ENCODE measurements around the gene LRRC43.

Gene LRRC43

DNA sequence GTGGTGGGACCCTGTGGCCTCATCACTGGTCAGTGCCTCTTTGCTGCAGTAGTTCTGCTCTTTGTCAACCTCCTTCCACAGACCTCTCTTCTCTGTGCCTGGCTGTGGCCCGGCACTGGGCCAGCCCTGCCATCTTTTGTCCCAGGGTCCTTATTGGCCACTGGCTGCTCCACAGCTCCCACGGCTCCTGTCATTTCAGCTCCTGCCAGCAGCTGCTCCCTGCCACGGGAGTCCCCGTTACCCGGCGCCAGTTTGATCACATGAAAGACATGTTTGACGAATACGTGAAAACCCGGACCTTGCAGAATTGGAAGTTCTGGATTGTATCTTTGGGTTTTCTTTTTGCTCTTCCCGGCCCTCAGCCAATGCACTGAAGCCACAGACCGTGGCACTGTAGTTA, 44.3 kb upstream of the LRRC43 start:
- no peak for DNase-seq (ENCODE audit: low read depth)
- no peak overlapping the region for H3K4me3 ChIP-seq (ENCODE audit: low read length)
- TF ChIP-seq, protein P1, sequence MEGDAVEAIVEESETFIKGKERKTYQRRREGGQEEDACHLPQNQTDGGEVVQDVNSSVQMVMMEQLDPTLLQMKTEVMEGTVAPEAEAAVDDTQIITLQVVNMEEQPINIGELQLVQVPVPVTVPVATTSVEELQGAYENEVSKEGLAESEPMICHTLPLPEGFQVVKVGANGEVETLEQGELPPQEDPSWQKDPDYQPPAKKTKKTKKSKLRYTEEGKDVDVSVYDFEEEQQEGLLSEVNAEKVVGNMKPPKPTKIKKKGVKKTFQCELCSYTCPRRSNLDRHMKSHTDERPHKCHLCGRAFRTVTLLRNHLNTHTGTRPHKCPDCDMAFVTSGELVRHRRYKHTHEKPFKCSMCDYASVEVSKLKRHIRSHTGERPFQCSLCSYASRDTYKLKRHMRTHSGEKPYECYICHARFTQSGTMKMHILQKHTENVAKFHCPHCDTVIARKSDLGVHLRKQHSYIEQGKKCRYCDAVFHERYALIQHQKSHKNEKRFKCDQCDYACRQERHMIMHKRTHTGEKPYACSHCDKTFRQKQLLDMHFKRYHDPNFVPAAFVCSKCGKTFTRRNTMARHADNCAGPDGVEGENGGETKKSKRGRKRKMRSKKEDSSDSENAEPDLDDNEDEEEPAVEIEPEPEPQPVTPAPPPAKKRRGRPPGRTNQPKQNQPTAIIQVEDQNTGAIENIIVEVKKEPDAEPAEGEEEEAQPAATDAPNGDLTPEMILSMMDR (conservative IDR thresholded peaks at IDR 0.05; ENCODE audit: low read length): no peak

DNA sequence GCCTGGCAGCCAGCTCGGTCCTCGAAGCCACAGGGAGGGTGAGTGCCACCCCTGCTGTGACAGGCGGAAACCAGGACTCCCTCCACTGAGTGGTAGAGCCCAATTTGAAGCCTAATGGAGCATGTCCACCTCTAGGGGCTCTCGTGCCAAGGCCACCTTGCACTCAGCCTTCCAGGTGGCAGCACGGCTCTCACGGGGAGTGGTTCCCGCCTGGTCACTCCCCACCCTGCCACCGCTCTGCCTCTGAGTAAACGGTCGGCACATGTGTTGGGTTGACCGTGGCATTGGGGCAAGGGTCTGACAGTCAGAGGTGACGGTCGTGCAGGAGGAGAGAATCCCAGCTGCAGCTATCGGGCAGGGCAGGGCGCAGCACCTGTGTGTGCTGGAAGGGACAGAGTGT, 43.7 kb upstream of the LRRC43 start:
- no peak overlapping the region for H3K4me3 ChIP-seq (ENCODE audit: low read length)
- DNase-seq (ENCODE audit: low read depth): no peak
- TF ChIP-seq, protein P1 (conservative IDR thresholded peaks at IDR 0.05; ENCODE audit: low read length): no peak

DNA sequence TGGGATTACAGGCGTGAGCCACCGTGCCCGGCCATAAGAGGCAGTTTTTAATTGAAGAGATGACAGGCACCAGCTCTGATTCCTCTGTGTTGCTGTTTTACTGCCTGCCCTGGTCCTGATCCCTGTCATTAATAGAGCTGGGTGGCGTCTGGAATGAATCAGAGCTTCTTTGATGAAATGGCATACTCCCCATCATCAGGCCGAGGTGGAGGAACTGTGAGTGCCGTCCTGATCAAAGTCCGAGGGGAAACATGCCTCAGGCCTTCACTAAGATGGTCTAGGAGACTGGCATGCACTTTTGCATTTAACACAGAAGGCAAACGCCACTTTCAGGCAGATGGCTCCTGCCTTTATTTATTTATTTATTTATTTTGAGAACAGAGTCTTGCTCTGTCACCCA, 43.0 kb upstream of the LRRC43 start:
- DNase-seq (ENCODE audit: low read depth): no peak
- no peak overlapping the region for H3K4me3 ChIP-seq (ENCODE audit: low read length)
- TF ChIP-seq, protein P1 (conservative IDR thresholded peaks at IDR 0.05; ENCODE audit: low read length): no peak

DNA sequence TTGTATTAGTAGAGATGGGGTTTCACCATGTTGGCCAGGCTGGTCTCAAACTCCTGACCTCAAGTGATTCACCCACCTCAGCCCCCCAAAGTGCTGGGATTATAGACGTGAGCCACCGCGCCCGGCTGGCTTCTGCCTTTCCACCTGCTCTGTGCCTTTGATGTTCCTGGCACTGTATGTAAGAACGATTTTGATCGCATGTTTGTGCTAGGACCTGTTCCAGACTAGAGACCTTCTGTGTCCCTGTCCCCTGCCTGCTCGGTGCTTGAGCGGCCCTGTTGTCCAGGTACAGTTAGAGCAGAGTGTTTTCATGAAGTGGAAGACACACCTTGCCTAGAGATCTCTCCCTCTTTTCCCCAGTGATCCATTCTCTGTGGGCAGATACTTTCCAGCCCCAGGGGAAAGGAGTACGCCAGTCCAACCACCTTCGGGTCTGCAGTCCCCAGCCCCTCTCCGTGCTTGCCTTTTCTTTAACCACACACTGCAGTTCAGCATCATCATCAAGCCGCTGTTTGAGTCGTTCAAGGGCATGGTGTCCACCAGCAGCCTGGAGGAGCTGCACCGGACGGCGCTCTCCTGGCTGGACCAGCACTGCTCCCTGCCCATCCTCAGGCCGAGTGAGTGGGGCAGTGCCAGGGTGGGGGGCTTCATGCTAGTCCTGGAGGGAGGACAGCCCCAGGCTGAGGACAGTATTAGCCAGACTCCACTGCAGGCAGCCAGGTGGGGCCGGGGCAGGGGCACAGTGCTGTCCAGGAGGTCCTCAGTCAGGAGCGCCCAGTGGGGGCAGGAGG, 42.3 kb upstream of the LRRC43 start:
- TF ChIP-seq, protein P1 (conservative IDR thresholded peaks at IDR 0.05; ENCODE audit: low read length): no peak
- H3K4me3 ChIP-seq (ENCODE audit: low read length): no peak overlapping the region
- DNase-seq (ENCODE audit: low read depth): no peak

DNA sequence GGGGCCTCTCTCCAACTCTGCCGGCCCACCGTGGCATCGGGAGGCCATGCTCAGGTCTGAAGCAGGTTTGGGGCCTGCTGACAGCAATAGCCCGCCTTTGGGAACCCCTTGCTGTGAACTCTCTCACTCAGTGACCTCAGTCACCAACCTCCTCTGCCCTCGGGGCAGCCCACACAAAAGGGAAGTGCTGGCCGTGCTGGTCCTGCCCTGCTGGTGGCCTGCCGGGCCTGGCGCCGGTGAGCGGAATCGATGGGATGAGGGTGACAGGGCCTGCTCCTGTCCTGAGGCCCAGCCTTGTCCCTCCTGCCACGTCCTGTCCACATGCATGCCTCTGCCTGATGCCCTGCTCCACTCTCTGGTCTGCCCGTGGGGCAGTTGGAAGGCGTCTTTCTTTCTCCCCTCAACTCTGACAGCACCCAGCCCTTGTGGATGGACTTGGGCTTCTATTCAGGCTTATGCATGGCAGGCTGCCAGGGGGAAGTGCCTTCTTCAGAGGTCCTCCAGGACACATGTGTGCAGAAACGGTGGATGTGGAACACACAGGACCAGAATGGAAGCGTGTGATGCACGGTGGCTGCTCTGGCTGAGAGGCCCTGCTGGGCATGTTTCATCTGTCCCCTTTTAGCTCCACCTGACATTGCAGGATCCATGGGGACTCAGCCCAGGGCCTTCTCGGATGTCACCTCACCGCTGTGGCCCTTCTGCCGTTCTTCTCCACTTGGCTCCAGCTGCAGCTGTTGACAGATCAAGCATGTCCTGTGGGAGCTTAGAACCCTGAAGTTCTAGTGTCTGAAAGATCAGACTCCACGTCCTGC, 40.8 kb upstream of the LRRC43 start:
- no peak for DNase-seq (ENCODE audit: low read depth)
- H3K4me3 ChIP-seq (ENCODE audit: low read length): no peak overlapping the region
- TF ChIP-seq, protein P1 (conservative IDR thresholded peaks at IDR 0.05; ENCODE audit: low read length): no peak

DNA sequence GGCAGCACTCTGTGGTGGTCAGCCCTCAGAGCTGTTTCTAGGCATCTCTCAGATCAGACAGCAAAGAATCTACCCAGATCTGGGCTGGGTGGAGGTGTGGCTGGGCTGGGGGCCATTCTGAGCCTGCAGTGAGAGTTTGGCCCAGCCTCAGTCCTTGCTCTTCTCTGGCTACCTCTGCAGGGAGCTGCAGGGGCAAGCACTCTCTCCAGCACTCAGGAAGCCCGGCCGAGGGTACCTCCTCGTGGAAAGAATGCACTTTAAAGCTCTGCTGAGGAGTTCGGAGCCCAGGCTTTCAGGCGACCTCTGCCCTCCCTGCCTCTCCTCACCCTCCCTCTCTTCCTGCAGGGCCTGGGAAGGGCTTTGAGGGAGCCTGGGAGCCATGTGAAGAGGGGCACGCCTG, 40.1 kb upstream of the LRRC43 start:
- TF ChIP-seq, protein P1 (conservative IDR thresholded peaks at IDR 0.05; ENCODE audit: low read length): no peak
- DNase-seq (ENCODE audit: low read depth): no peak
- no peak overlapping the region for H3K4me3 ChIP-seq (ENCODE audit: low read length)

DNA sequence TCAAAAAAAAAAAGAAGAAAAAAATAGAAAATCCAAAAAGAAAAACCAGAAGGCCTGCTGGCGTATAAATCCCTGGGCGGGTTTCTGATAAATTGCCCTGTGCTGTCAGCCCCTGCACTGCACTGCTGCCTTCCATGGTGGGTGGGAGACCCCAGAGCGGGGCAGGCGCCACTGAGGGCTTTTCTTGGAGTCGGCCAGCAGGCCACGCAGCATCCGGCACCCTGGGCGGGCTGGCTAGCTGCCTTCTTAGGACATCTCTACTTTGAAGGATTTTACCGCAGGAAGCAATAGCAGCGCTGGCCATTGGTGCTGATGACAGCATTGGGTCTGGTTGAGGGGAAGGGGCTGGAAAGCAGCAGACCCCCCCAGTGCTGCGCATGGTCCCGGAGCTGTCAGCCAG, 38.0 kb upstream of the LRRC43 start:
- TF ChIP-seq, protein P1 (conservative IDR thresholded peaks at IDR 0.05; ENCODE audit: low read length): no peak
- no peak overlapping the region for H3K4me3 ChIP-seq (ENCODE audit: low read length)
- no peak for DNase-seq (ENCODE audit: low read depth)

Measured in AG10803 (cell line).